Effector CD4-positive, alpha-beta T cell (primary cell): ENCODE data around the gene KCNQ1.

ENCODE experiments used
- DNase-seq: peaks from one replicate; pipeline ENCODE4 v3.0.0-alpha.2; 2020

Gene KCNQ1

DNA sequence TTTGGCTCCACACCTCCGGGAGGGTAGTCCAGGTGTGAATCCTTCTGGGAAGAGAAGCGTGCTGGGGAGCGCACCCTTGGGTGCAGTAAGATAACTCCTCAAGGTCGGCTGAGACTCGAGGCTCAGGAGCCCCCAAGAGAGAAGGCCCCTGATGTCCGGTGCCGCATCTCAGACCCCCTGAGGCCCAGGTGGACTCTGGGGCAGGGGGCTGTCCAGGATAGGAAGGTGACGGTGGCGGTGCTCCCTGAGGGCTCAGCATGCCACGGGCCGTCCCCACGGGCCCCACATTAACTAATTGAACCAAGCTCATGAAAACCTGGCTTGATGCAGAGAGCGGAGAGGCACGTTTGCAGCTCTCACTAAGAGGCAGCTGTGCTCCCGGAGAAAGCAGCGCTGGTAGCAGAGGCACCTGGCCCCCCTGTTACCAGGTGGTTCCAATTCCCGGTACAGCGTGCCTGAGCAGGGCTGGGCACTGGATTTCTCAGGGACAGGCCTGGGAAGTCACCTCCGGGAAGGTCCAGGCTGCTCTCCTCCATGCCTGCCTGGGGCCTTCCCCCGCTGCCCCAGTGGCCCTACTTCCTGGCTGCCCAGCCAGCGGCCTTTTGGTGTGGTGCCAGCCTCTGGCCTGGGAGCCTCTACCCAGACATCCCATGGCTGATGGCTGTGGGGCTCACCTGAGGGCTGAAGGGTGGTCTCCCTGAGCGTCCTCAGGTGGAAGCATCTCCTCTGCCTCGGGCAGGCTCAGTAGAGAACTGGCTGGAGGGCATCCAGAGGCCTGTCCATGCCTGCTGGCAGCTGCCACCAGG, 1.1 kb downstream of the KCNQ1 start:
- no peak for DNase-seq

DNA sequence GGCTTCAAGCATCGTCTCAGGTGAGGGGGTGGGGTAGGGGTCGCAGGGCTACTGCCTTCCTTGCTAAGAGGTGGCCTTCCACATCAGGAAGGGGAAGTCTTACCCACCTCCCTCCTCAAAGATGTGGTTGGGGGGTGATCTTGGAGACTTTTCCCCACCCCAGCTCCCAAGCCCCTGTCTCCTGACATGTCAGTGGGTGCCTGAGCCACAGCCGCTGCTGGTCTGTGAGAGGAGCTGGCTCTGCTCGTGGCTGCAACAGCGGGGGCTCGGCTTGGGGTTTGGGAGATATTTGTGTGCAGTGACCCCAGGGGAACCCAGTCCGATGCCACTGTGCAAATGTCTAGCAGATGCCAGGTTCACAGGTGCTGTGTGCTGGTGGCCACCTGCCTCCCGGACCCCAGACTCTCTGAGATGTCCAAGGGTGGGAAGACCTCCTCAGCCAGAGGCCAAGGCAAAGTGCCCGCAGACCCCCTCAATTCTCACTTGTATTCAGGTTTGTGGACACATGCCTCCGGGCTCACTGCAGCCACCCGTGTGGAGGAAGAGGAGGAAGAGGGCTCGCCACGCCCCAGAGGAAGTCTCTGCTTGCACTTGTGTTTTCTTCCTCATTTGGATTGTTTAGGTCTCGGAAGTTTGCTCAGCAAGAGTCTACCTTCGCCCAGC, 1.9 kb downstream of the KCNQ1 start:
- DNase-seq, result no peak

DNA sequence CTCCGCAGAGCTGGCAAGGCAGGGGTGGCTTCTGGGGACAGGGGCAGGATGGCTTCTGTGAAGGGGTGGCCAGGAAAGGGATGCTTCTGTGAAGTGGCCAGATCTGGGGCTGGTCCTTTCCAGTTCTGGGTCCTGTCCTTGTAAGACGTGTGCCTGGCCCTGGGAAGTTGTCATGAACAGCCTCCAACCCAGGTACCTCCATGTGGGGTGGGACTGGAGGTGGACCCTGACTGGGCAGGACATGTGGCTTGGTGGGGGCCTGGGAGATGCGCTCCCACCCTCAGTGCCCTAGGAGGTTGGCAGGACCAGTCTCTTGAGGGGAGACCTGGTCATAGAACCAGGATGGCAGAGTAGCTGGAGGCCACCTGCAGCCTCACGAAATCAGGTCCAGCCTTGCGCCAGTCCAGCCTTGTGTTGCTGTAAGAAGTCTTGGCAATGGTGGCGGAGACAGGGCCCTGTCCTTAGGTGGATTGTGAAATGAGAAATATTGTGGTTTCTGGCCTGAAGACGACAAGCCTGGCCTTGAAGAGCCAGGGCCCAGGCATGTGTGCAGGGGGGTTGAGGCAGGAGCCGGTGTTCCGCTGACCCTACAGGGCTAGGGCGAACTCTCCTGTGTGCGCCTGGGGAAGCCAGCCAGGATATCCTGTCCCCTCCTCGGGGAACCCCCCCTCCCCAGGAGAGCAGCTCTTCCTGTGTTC, 2.6 kb downstream of the KCNQ1 start:
- no peak for DNase-seq

DNA sequence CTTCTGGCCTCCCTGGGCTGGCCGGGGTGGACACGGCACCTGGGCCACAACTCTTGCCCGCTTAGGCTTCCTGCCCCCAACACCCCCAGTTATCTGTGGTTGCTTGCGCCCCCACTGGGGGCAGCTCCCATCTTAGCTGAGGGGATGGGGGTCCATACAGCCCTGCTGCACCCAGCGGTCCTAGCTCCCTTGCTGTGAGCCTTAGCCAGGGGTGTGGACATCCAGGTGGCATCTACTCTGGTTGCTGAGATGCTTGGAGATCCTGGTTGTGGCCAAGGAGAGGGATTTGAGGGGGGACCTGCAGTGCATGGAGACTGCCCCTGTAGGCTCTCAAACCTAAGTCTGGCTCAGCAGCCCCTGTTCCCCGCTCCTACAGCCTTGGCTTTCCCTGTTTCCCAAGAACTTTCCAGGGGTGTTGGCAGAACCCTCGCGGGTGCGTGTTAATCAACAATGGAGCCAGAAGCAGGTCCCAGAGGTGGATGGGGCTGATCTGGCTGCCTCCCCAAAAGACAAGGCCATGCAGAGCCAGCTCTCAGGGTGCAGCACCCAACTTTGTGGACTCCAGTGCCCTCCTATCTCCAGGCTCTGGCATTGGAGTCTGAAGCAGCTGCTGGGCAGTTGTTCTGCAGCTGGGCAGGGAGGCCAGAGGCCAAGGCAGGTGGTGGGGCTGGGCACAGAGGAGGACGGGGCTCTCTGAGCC, 3.3 kb downstream of the KCNQ1 start:
- DNase-seq, result no peak

DNA sequence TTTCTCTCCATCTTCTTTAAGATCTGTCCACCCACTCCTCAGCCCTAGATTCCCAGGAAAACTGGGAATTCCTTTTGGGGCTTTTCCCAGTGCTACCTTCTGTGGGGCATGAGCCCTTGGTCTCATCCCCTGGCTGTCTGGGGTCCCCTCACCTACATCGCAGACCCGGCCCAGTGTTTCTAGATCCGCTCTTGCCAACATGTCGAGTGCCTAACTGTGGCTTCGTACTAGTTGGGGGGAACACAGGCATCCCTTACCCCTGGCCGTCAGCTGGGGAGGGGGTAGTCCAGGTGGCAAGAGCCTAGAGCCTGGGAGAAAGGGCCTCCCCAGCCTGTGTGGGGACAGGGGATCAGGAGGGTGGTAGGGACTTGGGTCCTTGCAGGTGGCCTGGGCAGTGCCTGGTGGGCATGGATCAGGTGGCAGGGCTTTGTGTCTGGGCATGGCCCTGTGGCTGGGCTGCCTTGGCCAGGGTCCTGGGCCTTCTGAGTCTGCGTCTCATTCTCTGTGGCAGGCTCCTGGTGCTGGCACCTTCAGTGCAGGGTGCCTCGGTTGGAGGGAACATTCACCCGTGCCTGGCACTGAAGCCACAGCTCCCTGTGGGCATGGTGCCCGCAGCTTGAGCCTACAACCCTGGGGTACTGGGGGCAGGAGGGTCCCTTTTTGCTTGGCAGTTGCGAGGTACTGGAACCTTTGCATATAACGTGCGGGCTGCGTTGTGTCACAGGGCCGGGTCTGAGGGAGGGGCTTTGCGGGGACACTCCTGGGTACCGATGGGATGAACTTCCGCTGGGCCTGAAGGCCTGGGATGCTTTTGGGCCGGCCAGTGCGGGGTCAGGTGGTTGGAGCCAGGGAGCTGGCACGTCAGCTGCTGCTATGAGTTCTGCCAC, 4.1 kb downstream of the KCNQ1 start:
- no peak for DNase-seq

DNA sequence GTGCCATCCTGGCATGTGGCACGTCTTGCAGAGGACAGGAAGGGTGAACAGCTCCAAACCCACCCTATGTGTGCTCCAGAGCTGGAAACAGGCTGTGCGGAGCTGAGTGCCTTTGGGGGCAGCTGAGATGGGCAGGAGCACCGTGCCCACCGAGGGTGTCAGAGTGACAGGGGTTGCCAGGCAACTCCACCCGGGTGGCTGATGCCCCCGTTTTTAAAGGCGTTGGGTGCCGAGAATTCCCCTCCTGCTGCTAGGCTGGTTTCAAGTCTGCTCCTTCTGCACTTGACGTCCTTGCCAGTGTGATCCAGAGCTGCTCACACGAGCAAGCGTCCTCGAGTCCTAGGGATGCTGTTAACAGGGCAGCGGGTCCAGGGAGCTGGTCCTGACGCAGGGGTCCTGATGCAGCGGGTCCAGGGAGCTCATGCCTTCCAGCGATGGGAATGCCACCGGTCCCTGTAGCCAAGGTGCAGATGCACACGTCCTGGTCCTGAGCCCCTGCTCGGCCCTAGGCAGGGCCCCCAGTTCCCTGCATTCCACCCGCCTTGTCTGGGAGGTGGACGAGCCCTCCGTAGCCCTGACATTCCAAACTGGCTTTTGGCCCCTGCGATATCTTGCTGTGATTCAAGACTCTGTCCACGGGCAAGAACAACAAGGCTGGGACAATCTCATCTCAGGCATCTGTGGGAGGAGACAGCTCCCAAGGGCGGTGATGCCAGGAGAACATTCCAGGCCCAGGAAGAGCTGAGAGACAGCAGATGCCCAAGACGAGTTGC, 4.9 kb downstream of the KCNQ1 start:
- DNase-seq, result no peak

DNA sequence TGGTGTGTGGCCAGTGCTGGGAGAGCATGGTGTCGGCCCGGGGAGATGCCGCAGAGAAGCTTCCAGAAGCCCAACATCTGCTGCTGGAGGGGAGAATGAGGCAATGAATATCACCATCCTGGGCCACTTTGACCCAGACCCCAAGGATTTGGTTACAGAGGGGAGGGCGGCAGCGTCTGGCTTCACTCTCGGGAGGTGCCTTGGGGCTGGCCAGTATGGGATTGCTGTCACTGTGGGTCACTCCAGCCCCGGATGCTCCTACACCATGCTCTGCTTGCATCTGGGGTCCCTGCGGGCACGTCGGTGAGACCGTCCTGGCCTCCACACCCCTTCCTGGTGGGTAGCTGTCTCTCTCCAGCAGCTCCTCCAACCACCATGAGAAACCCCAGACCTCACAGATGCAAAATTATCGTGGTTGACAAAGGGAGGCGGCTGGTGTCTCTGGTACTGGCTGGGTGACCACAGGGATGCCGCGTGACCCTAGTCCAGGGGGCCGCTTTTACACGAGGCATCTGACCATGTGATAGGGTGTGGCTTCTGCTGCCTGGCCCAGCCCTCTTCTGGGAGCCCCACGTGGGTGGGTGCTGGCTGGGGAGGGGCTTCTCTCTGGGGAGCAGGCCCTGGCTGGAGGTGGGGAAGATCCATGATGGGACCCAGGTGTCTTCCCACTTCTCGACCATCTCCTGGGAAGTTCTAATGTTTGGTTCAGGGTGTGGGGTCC, 5.7 kb downstream of the KCNQ1 start:
- DNase-seq, result no peak

DNA sequence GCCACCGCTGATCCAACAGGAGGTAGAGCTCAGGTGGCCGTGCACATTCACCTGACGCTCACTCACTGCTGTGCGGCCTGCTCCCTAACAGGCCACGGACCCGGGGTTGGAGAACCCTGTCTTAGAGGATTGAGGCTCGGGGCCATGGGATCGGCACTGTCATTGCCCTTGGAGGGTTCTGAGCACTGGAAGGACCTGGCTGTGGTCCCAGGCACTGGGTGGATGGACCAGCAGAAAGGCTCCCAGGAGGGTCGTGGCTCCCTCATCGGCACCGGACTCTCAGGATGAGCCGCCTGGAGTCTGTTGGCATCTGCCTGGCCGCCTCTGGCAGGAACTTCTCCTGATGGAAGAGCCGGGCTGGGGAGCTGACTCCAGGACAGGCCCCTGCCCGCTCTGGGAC, 6.5 kb downstream of the KCNQ1 start:
- no peak for DNase-seq

DNA sequence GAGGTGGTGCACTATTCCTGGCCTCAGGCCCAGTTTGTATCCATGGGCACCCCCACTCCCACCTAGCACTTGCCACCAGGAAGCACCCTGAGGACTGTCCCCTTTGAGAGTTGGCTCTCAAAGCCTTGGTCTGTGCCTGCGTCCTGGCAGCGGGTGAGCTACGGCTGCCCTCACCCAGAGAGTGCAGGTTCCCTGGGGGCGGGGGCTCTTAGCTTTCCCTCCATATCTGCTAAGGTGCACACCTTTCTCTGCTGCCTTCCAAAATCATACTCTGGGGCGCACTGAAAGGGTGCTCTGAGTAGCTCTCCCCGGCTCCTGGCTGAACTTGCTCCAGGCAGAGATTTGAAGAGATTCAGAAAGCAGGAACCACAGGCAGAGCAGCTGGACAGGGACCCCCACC, 7.1 kb downstream of the KCNQ1 start:
- DNase-seq, result no peak

DNA sequence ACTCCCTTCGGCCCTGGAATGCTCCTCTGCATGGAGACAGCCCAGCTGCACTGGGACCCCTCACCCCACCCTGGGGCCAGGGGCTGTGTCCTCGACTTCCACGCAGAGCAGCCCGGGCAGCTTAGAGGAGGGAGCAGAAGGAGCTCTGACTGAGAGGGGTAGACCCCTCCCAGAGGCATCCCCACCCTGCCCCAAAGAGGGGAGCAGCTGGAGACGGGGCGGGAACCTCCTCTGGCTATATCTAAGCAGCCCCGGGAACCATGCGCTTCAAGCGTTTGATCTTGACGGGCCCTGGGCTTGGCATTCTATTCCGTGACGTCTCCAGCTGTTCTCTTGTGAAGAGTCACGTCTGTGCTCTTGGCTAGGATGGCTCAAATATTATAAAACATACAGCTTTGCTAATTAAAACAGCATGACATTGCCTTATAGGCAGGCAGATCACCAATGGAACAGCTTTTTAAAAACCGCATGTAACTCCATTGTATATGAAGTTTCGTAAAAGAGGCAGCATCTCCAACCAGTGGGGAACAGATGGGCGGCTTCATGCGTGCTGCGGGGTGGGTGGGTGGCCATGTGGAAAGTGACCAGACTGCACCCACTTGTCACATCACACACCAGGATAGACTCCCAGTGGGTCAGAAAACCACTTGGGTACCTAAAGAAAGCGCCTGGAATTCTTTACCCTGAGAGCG, 7.7 kb downstream of the KCNQ1 start:
- DNase-seq, result no peak

DNA sequence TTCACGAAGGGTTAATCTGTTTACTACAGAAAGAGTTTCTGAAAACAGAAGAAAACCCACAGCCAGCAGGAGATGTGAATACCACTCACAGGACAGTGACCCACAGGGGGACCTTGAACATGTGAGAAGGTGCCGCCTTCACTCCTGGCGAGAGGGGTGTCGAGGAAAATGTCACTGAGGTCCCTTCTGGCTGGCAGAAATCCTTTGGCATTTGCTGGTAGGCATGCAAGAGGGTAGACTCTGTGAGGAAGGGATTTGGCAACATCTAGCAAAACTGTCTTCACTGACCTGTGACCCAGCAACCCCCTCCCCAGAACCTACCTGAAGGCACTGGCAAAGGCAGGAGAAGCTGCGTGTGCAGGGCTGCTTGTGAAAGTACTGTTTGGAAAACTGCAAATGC, 8.6 kb downstream of the KCNQ1 start:
- DNase-seq, result no peak

DNA sequence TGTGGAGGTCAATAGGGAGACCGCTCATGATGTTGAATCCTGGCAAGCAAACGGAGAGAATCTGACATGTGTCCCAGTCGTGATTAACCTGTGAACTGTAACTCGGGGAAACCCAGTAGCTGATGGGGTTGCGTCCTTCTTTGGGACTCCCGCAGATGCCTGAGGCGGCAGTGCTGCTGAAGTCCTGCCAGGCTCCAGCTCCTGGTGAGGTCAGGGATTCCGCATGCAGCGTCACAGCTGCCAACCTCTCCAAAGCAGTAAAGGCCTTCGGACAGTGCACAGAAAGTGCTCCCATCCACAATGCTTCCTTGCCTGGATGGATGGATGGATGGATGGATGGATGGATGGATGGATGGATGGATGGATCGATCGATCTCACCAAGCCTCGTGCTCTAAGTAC, 13.5 kb downstream of the KCNQ1 start:
- DNase-seq, result no peak

DNA sequence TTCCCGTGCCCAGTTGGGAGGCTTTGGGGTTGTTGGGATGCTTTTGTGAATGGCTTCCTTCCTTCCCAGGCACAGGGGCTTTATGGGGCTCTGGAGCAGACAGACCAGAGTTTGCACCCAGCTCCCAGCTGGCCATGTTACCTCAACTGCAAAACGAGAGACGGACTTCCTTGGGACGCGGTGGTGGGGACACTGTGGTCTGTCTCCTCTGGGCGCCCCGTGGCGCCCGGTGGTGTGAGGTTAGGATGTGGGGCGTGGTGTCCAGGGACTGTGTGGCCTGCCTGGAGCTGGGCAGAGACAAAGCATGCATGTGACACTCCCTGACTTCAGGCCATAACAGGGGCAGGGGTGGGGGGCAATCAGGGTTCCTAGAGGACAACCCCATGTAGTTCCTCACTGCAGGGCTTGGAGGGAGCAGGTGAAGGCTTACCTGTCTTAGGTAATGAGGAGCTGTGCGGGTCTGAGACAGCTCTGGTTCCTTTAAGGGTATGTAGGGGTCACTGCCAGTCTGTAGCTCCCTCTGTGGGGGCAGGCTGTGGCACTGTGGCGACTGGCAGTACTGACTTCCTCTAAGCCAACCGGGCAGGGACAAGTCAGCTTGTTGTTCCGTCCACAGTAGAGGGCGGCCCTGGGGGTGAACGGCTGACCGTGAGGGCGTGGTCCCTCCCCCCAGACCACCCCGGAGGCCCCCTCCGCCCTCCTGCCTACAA, 14.4 kb downstream of the KCNQ1 start:
- DNase-seq, result no peak

DNA sequence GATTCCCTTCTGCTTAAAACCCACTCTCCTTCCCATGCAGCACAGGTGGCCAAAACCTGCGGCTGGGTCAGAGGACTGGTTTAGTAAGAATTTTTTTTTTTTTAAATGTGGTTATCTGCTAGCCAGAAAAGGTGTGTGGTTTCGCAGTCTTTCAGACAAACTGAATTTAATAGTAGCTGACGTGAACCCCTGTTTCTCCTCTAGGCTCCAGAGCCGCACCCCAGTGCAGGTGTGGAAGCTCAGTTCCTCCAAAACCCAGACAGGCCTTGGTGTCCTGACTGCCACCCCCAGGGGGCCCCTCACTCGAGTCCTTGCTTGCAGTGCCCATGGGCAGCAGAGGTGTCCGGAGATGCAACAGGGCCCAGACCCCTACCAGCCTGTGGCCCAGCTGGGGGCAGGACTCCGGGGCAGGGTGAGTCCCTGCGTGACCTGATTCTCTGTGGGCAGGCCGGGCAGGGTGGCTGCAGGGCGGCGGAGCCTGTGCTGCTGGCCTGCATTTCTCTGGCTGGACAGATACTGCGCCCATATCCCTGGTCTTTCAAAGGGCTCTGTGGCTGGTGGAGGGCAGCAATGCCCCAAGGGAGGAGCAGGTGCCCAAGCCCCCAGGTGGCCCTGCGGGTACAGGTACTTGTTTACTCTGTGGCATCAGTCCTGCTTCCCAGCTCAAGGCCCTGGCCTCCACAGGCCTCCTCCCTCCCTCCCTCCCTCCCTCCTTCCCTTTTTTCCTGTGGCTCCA, 15.2 kb downstream of the KCNQ1 start:
- DNase-seq, result no peak

DNA sequence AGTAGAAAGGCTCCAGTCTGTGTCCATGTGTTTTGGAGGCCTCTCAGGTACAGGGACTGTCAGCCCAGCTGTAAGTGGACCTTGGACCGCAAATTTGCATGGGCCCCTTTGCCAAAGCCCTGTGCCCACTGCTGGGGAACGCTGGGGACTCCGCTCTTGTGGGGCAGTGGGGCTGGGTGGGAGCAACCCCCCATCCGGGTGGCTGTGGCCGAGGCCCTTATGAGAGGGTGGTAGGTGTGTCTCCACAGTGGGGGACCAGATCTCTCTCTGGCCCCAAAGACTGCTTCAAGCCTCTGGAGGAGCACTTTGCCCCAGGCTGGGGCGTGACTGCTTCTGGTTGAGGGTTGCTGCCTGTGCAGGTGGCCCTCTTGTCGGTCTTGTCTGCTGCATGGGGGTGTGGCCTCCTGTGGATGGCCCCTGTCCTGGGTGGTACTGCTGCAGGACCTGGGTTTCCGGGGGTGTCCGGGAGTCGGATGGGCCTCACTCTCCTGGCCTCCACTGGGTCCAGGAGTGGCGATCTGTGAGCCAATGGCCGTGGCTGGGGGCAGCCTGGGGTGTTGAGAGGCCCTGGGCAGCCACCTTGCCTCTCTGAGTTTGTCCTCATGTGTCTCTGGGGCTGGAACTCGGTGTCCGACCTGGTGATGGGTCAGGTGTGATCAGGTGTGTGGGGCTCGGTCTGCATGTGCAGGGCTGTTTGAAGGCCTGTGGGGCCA, 15.9 kb downstream of the KCNQ1 start:
- DNase-seq, result no peak

DNA sequence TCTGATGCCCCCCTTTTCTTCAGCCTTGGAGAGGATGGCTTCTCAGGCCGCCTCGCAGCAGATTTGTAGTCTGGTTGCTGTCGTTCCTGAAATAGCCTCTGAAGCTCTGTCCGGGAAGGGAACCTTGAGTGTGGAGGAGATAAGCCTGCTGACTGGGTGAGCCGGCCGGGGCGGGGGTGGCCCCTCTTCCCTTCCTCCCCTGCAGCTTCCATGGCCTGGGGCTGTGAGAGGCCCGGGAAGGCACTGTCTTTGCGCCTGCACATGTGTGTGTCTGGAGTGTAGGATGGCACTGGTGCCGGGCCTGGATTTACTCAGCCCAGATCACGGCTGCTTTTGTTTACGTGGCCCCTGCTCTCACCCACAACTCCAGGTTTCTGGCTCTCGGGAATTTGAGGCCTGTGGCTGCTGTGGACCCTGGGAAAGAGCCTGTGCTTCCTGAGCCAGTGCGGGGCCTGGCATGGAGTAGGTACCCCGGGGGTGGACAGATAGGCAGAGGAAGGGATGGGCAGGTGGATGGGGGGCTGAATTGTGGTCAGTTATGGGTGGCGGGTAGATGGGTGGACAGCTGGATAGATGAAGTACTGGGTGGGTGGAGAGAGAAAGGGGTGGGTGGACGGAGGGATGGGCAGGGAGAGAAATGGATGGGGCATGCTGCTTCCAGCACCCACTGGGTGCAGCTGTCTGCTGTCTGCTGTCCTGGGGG, 16.6 kb downstream of the KCNQ1 start:
- DNase-seq, result no peak

DNA sequence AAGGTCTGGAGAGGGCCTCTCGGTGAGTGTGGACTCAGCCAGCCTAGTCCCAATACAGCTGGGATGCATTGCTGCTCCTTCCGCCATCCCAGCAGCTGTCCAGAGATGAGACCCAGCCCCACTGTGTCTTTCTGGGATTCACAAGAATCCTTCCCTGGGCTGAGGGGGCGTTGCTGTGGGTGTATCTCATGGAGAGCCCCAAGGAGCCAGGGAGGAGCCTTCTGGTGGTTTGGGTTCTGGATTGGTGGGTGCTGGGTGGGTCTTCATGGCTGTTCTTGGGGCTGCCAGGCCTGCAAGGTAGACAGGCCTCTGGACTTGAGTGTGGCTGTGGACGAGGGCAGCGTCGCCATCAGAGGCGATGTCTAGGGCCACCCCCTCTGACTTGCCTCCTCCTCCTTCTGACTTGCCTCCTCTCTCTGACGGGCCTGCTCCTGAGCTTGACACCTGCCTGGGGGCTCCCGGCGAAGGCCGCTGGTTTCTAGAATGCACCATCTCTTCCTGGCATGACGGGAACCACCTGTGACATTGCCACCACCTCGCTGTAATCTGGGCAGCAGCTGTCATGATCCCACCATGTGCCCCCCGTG, 17.2 kb downstream of the KCNQ1 start:
- DNase-seq, result no peak
